ENCODE data around the gene PDPK1.

PDPK1 gene

GRCh38 chr16:2505695-2506094 is 32.1 kb upstream of the PDPK1 start:
- TF ChIP-seq CTCF (conservative IDR thresholded peaks at IDR 0.05; ENCODE audit: low read depth), result no peak
- POLR2A ChIA-PET (ENCODE audit: low non-redundant PET), result no interaction called here
- H3K27ac ChIP-seq, result no peak overlapping the region
- DNase-seq (ENCODE audit: low spot score), result no peak
- CTCF ChIA-PET, result interaction anchor here (0.6 kb wide), 1 partner anchor 43 kb away, joined by 4 read pairs; no protein-coding TSS in a partner anchor

DNA sequence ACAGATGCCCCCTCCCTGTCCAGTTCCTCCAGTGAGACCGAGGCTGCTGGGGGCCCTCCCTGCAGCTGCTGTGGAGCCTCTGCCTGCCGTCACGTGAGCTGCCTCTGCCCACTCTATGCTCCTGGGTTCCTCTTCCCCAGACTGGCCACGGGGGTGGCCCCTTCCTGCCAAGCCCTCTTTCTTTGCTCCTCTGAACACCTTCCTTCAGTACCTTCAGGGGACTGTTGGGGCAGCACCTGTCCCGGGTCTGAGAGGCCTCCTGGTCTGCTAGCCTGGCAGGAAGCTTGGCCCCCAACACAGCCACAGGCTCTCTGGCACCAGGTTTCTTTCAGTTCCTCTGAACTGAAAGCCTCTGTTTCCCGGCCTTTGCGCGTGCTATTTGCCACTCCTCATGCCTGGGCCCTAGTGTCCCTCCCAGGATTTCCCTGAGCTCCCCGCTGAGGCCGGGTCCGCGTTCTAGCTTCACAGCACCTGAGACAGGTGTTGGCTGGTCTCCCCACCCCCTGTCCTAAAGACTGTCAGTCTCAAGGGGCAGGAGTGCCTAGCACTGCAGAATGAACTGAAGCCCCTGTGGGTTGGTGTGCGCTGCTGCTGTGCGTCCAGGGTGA is 30.7 kb upstream of the PDPK1 start:
- CTCF ChIA-PET, result no interaction called here
- DNase-seq (ENCODE audit: low spot score), result no peak
- 0 out of 2 replicates have a peak overlapping the region, but pooled peaks have one; percentile 15 for H3K27ac ChIP-seq
- no peak for TF ChIP-seq CTCF (conservative IDR thresholded peaks at IDR 0.05; ENCODE audit: low read depth)
- POLR2A ChIA-PET (ENCODE audit: low non-redundant PET), result no interaction called here

- no peak for TF ChIP-seq CTCF (conservative IDR thresholded peaks at IDR 0.05; ENCODE audit: low read depth)
- POLR2A ChIA-PET (ENCODE audit: low non-redundant PET), result no interaction called here
- CTCF ChIA-PET, result interaction anchor here (0.6 kb wide), 1 partner anchor 684 kb away, joined by 7 read pairs; no protein-coding TSS in a partner anchor
- DNase-seq (ENCODE audit: low spot score), result no peak
- H3K27ac ChIP-seq, result 0 out of 2 replicates have a peak overlapping the region, but pooled peaks have one; percentile 15
Measured at GRCh38 chr16:2507665-2508064, 30.2 kb upstream of the PDPK1 start.

- TF ChIP-seq CTCF (conservative IDR thresholded peaks at IDR 0.05; ENCODE audit: low read depth), result no peak
- no peak overlapping the region for H3K27ac ChIP-seq
- no peak for DNase-seq (ENCODE audit: low spot score)
- POLR2A ChIA-PET (ENCODE audit: low non-redundant PET), result no interaction called here
- CTCF ChIA-PET, result interaction anchor here (0.7 kb wide), 1 partner anchor 99 kb away, joined by 4 read pairs; no protein-coding TSS in a partner anchor
Measured at GRCh38 chr16:2508722-2509400, 29.0 kb upstream of the PDPK1 start.

DNA sequence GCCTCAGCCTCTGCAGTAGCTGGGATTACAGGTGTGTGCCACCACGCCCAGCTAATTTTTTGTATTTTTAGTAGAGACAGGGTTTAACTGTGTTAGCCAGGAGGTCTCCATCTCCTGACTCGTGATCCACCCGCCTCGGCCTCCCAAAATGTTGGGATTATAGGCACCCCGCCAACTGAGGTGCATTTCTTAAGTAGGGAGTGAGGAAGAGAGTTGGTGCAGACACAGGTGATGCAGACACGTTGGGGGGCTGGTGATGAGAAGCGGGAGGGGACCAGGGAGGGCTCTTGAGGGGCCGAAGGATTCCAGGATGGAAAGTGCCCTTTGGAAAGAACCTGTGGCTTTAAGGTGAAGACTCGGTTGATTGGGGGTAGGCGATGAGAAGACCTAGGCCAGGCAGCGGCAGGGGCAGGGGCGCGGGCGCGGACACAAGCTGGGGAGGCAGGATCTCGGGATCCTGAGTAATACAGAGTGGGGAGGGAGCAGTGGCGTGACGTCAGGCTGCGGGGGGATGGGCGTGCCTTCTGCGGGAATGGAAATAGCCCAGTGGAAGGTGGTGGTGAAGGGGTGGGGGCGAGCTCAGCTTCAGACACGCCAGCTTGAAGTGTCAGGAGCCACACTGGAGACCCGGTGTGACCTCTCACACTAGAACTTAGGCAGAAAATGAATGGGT is 26.6 kb upstream of the PDPK1 start:
- DNase-seq (ENCODE audit: low spot score), result no peak
- TF ChIP-seq CTCF (conservative IDR thresholded peaks at IDR 0.05; ENCODE audit: low read depth), result no peak
- CTCF ChIA-PET, result interaction anchor here (3.3 kb wide), 1 partner anchor 10 kb away, joined by 14 read pairs; no protein-coding TSS in a partner anchor
- POLR2A ChIA-PET (ENCODE audit: low non-redundant PET), result interaction anchor here (0.7 kb wide), 1 partner anchor 511 kb away, joined by 5 read pairs; no protein-coding TSS in a partner anchor
- H3K27ac ChIP-seq, result peak overlapping the region; percentile 95; the same call in 1 of the 2 replicates

DNA sequence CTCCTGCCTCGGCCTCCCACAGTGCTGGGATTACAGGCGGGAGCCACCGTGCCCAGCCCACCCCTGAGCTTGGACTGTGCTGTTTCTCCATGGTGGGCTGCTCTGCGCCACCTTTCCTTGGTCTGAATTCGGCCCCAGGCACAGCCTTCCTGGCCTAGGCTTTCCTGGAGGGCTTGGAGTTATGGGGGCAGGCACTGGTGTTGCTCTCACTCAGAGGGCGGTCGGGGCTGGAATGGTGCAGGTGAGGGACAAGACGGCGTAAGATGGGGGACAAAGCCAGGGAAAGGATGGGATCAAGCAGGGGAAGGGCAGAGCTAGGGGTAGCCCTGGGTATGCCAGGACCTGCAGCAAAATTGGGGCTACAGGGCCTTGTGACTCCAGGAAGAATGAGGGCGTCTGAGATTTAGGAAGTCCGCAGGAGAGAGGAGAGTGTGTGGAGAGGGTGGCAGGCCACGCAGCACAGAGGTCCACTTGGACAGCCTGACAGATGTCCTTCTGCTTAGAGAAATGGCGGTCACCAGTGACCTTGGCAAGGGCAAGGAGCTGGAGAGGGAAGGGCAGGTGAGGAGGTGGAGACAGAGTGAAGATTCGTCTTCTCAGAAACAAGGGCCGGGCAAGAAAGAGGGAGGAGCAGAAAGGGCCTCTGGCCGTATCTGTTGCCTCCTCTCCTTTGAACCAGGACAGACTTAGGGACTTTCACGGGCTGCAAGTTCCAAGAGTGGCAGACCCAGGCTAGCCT is 25.7 kb upstream of the PDPK1 start:
- peak overlapping the region; percentile 95 for H3K27ac ChIP-seq
- no peak for TF ChIP-seq CTCF (conservative IDR thresholded peaks at IDR 0.05; ENCODE audit: low read depth)
- ChIA-PET CTCF (interaction anchor here (3.3 kb wide), 1 partner anchor 11 kb away, joined by 14 read pairs; no protein-coding TSS in a partner anchor), POLR2A (ENCODE audit: low non-redundant PET) (no interaction called here)
- no peak for DNase-seq (ENCODE audit: low spot score)
